ENCODE results near the gene SLX9. TPM values are rescaled to one million over a fixed set of nuclear protein-coding genes. Genes with fewer than 3 reads are reported as not detected.

The SLX9 gene
- polyA plus RNA-seq, 1 donor (not counting 4 experiments of a cell fraction or from before 2014, with no cell fraction given) = 21.8 TPM

GRCh38 chr21:44996983-44997936 is 57.4 kb downstream of the SLX9 start:
- H3K4me1 ChIP-seq (ENCODE audit: control insufficient read depth, extremely low read depth, insufficient read depth, low read length) = peaks cover 32% of the 10 kb centered on the region
- H3K27me3 ChIP-seq (ENCODE audit: control insufficient read depth, extremely low read depth, insufficient read depth, low read length) = peaks cover 13% of the 10 kb centered on the region
- no peak overlapping the region for H3K4me3 ChIP-seq (ENCODE audit: control insufficient read depth in 2 of 3, extremely low read depth in 1 of 3, insufficient read depth in 2 of 3, low read depth in 1 of 3, low read length in 3 of 3)
- H3K9ac ChIP-seq (ENCODE audit: control insufficient read depth, extremely low read depth, insufficient read depth, low read length) = no peak overlapping the region
- DNase-seq (ENCODE audit: low read depth, low spot score) (no peak), FAIRE-seq (no peak)
- TF ChIP-seq CTCF (optimal IDR thresholded peaks at IDR 0.05 in 1 of 3, IDR thresholded peaks at IDR 0.05 in 1 of 3, conservative IDR thresholded peaks at IDR 0.05 in 1 of 3; ENCODE audit: extremely low read depth in 1 of 3, insufficient read depth in 2 of 3, low read length in 3 of 3) (no peak), EZH2 (IDR thresholded peaks at IDR 0.05; ENCODE audit: low read length) (no peak)
- dilution Hi-C loops (cut with MboI; ENCODE audit: extremely low pct_ligation_motif_present, low sequenced_read_pairs) = no loop called here
- H2AFZ ChIP-seq (ENCODE audit: control insufficient read depth, low read length) = no peak overlapping the region
- H3K79me2 ChIP-seq (ENCODE audit: control insufficient read depth, insufficient read depth, low read length) = no peaks in the 10 kb centered on the region
- no peaks in the 10 kb centered on the region for H3K9me1 ChIP-seq (ENCODE audit: control insufficient read depth, extremely low read depth, insufficient read depth, low read length)
- H4K20me1 ChIP-seq (ENCODE audit: control insufficient read depth, extremely low read depth, insufficient read depth, low read length) = no peaks in the 10 kb centered on the region
- H3K4me2 ChIP-seq (ENCODE audit: control insufficient read depth, extremely low read depth, insufficient read depth, low read depth, low read length) = no peak overlapping the region
- H3K9me3 ChIP-seq (ENCODE audit: control insufficient read depth, low read depth, low read length) = no peaks in the 10 kb centered on the region
- no peaks in the 10 kb centered on the region for H3K36me3 ChIP-seq (ENCODE audit: control insufficient read depth in 2 of 2, extremely low read depth in 1 of 2, insufficient read depth in 2 of 2, low read length in 2 of 2)
- H3K27ac ChIP-seq (ENCODE audit: control insufficient read depth, insufficient read depth, low read length) = no peak overlapping the region

- H3K9ac ChIP-seq (ENCODE audit: control insufficient read depth, extremely low read depth, insufficient read depth, low read length) = no peak overlapping the region
- no peaks in the 10 kb centered on the region for H3K9me1 ChIP-seq (ENCODE audit: control insufficient read depth, extremely low read depth, insufficient read depth, low read length)
- no peak overlapping the region for H3K27ac ChIP-seq (ENCODE audit: control insufficient read depth, insufficient read depth, low read length)
- peaks cover 13% of the 10 kb centered on the region for H3K27me3 ChIP-seq (ENCODE audit: control insufficient read depth, extremely low read depth, insufficient read depth, low read length)
- dilution Hi-C loops (cut with MboI; ENCODE audit: extremely low pct_ligation_motif_present, low sequenced_read_pairs) = no loop called here
- no peaks in the 10 kb centered on the region for H3K36me3 ChIP-seq (ENCODE audit: control insufficient read depth in 2 of 2, extremely low read depth in 1 of 2, insufficient read depth in 2 of 2, low read length in 2 of 2)
- no peaks in the 10 kb centered on the region for H3K79me2 ChIP-seq (ENCODE audit: control insufficient read depth, insufficient read depth, low read length)
- no peak for DNase-seq (ENCODE audit: low read depth, low spot score)
- H3K4me1 ChIP-seq (ENCODE audit: control insufficient read depth, extremely low read depth, insufficient read depth, low read length) = peaks cover 32% of the 10 kb centered on the region
- FAIRE-seq = no peak
- H3K4me3 ChIP-seq (ENCODE audit: control insufficient read depth in 2 of 3, extremely low read depth in 1 of 3, insufficient read depth in 2 of 3, low read depth in 1 of 3, low read length in 3 of 3) = no peak overlapping the region
- no peaks in the 10 kb centered on the region for H4K20me1 ChIP-seq (ENCODE audit: control insufficient read depth, extremely low read depth, insufficient read depth, low read length)
- no peak overlapping the region for H2AFZ ChIP-seq (ENCODE audit: control insufficient read depth, low read length)
- TF ChIP-seq CTCF (optimal IDR thresholded peaks at IDR 0.05 in 1 of 3, IDR thresholded peaks at IDR 0.05 in 1 of 3, conservative IDR thresholded peaks at IDR 0.05 in 1 of 3; ENCODE audit: extremely low read depth in 1 of 3, insufficient read depth in 2 of 3, low read length in 3 of 3) (no peak), EZH2 (IDR thresholded peaks at IDR 0.05; ENCODE audit: low read length) (no peak)
- no peak overlapping the region for H3K4me2 ChIP-seq (ENCODE audit: control insufficient read depth, extremely low read depth, insufficient read depth, low read depth, low read length)
- no peaks in the 10 kb centered on the region for H3K9me3 ChIP-seq (ENCODE audit: control insufficient read depth, low read depth, low read length)
Measured at GRCh38 chr21:44998086-44998620, 58.3 kb downstream of the SLX9 start.

Data from keratinocyte (primary cell).